SKM-1 treated with dmso at 0.1 percent for 144 hours (cell line): ENCODE data around the gene DLD.
A peak's percentile ranks its signal among the peaks of the same experiment; 100 is the strongest.
"Not testable (repeated sequence)": the region's sequence is repeated elsewhere in the genome, so short reads cannot be mapped to it uniquely, and the experiment has no call there.

Experiments
- DNase-seq: peaks from one replicate; lab custom pipeline; 2025; ENCODE audit not compliant: unreplicated experiment; lab: John Stamatoyannopoulos, UW

Gene DLD

GRCh38 chr7:107874605-107875446, 16.2 kb upstream of the DLD start:
- peak; percentile 69 for DNase-seq

GRCh38 chr7:107876916-107877315, 14.1 kb upstream of the DLD start:
- no peak for DNase-seq

GRCh38 chr7:107877731-107878382, 13.1 kb upstream of the DLD start:
- no peak for DNase-seq

- no peak for DNase-seq
Observed at GRCh38 chr7:107878636-107879035, 12.3 kb upstream of the DLD start.

GRCh38 chr7:107879400-107880035, 11.5 kb upstream of the DLD start:
- DNase-seq, result peak; percentile 71

- DNase-seq, result no peak
Observed at GRCh38 chr7:107882766-107883165, 8.2 kb upstream of the DLD start.

- DNase-seq, result no peak
Observed at GRCh38 chr7:107884066-107884818, 6.7 kb upstream of the DLD start.

GRCh38 chr7:107887827-107888226, 3.2 kb upstream of the DLD start:
- DNase-seq, result not testable (repeated sequence)

GRCh38 chr7:107889992-107890391, 991 bp upstream of the DLD start:
- no peak for DNase-seq

GRCh38 chr7:107890493-107890961, 456 bp upstream of the DLD start:
- DNase-seq, result no peak

GRCh38 chr7:107891636-107892366, 818 bp downstream of the DLD start:
- DNase-seq, result no peak

- not testable (repeated sequence) for DNase-seq
Observed at GRCh38 chr7:107892367-107892741, 1.4 kb downstream of the DLD start.

- no peak for DNase-seq
Observed at GRCh38 chr7:107898997-107899594, 8.1 kb downstream of the DLD start.

- no peak for DNase-seq
Observed at GRCh38 chr7:107900496-107901015, 9.6 kb downstream of the DLD start.

GRCh38 chr7:107902381-107902780, 11.4 kb downstream of the DLD start:
- DNase-seq, result no peak

- DNase-seq, result no peak
Observed at GRCh38 chr7:107907790-107908189, 16.8 kb downstream of the DLD start.

GRCh38 chr7:107909445-107909844, 18.5 kb downstream of the DLD start:
- DNase-seq, result no peak

GRCh38 chr7:107911981-107912380, 21.0 kb downstream of the DLD start:
- no peak for DNase-seq

- DNase-seq, result no peak
Observed at GRCh38 chr7:107913851-107914250, 22.9 kb downstream of the DLD start.

GRCh38 chr7:107914831-107915230, 23.8 kb downstream of the DLD start:
- no peak for DNase-seq
